Astrocyte of the spinal cord (primary cell): ENCODE results near the gene MITF.

Experiments used
- DNase-seq: peaks from one replicate; pipeline ENCODE4 v3.0.0; 2011; ENCODE audit warnings: low read depth, low spot score
- H3K4me3 ChIP-seq: 2 replicates; pipeline ENCODE4 v1.5.1; 2011; ENCODE audit warnings: low read depth, mild to moderate bottlenecking, low read length, moderate library complexity
- CTCF ChIP-seq: IDR thresholded peaks from 2 replicates; pipeline ENCODE4 v1.5.1; 2012; ENCODE audit warnings: low read depth, mild to moderate bottlenecking, low read length, inconsistent platforms
- in situ Hi-C: cut with HindIII; loops from 2 replicates; pipeline ENCODE4 v1.10.0; 2017; ENCODE audit warnings: low sequenced_read_pairs

MITF gene

GRCh38 chr3:69763458-69763857 lies 24.2 kb downstream of the MITF start:
- DNase-seq, result no peak
- H3K4me3 ChIP-seq, result no peak overlapping the region
- in situ Hi-C loops, result no loop called here
- no peak for TF ChIP-seq CTCF

GRCh38 chr3:69764121-69764741 lies 25.0 kb downstream of the MITF start:
- in situ Hi-C loops, result no loop called here
- H3K4me3 ChIP-seq, result no peak overlapping the region
- no peak for TF ChIP-seq CTCF
- no peak for DNase-seq

DNA sequence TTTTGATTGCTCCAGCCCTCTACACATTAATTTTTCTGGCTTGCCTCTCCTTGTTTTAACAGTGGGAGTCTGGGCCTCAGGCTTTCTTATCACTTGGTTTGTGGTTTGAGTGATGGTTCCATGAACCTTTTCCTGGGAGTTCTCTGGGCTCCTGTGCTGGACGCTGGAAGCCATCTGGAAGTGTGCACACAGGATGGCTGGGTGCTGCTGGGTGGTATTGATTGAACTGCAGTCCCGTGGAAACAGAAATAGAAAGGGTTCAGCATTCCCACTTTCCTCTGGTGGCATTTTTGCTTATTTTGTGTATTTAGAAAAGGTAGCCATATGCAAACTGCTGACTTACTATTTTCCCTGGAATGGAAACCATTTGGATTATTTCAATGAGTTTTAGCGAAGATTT lies 25.6 kb downstream of the MITF start:
- DNase-seq, result no peak
- no peak for TF ChIP-seq CTCF
- no peak overlapping the region for H3K4me3 ChIP-seq
- in situ Hi-C loops, result no loop called here

- no peak for DNase-seq
- TF ChIP-seq CTCF, result no peak
- no peak overlapping the region for H3K4me3 ChIP-seq
- in situ Hi-C loops, result no loop called here
Measured at GRCh38 chr3:69766638-69767037, 27.4 kb downstream of the MITF start.

GRCh38 chr3:69767571-69767970 lies 28.3 kb downstream of the MITF start:
- DNase-seq, result no peak
- TF ChIP-seq CTCF, result no peak
- H3K4me3 ChIP-seq, result no peak overlapping the region
- in situ Hi-C loops, result no loop called here

DNA sequence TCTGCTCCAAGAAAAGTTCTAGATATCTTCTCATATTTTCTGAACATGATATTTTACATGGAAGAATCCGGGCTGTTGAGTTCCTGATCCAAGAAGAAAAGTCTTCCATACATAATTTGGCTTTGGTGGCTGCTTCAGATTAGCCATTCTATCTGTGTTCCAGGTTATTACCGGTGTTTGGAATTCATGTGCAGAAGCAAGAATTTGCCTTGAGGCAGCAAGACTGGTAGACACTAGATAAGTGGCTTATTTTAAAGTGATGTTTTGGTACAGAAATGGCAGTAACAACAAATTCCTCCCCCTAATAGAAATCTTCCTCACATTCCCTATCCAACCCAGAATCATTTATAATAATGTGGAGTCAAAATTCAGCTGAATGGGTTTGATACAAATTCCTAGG lies 29.2 kb downstream of the MITF start:
- TF ChIP-seq CTCF, result no peak
- in situ Hi-C loops, result no loop called here
- no peak overlapping the region for H3K4me3 ChIP-seq
- DNase-seq, result no peak

GRCh38 chr3:69770219-69770618 lies 31.0 kb downstream of the MITF start:
- in situ Hi-C loops, result no loop called here
- no peak for TF ChIP-seq CTCF
- no peak overlapping the region for H3K4me3 ChIP-seq
- DNase-seq, result peak; percentile 42
